Neural progenitor cell (in vitro differentiated cells): Measurements from ENCODE around the gene COPA. TPM values are rescaled to one million over a fixed set of nuclear protein-coding genes. Genes with fewer than 3 reads are reported as not detected.

ENCODE experiments used
- DNase-seq: peaks from one replicate; pipeline ENCODE4 v3.0.0-alpha.2; 2016; ENCODE audit warnings: low spot score
- H2AFZ ChIP-seq: fragments of 200-600 bp; sonication (generic); replicated peaks from 2 replicates; pipeline ENCODE4 v1.6.1; 2016; ENCODE audit warnings: antibody characterized with exemption
- H3F3A ChIP-seq: fragments of 200-600 bp; sonication (generic); 2 replicates; pipeline ENCODE4 v1.6.1; 2016; ENCODE audit warnings: antibody characterized with exemption, low read depth
- H3K27ac ChIP-seq: fragments of 200-600 bp; sonication (generic); 2 replicates; pipeline ENCODE4 v1.5.1; 2016; ENCODE audit warnings: mild to moderate bottlenecking
- H3K27me3 ChIP-seq: fragments of 200-600 bp; sonication (generic); 2 replicates; pipeline ENCODE4 v1.6.1; 2016; ENCODE audit warnings: mild to moderate bottlenecking, moderate library complexity
- H3K36me3 ChIP-seq: fragments of 200-600 bp; sonication (generic); 2 replicates; pipeline ENCODE4 v1.5.1; 2016
- H3K4me1 ChIP-seq: fragments of 200-600 bp; sonication (generic); 2 replicates; pipeline ENCODE4 v1.6.1; 2016; ENCODE audit warnings: mixed run types
- H3K4me2 ChIP-seq: fragments of 200-600 bp; sonication (generic); 2 replicates; pipeline ENCODE4 v1.6.1; 2016
- H3K4me3 ChIP-seq: fragments of 200-600 bp; sonication (generic); 2 replicates; pipeline ENCODE4 v1.5.1; 2016
- H3K79me2 ChIP-seq: fragments of 200-600 bp; sonication (generic); 2 replicates; pipeline ENCODE4 v1.6.1; 2016; ENCODE audit warnings: low read depth
- H3K9ac ChIP-seq: fragments of 200-600 bp; sonication (generic); 2 replicates; pipeline ENCODE4 v1.6.1; 2016
- H3K9me3 ChIP-seq: fragments of 200-600 bp; sonication (generic); 2 replicates; pipeline ENCODE4 v1.5.1; 2016; ENCODE audit warnings: low read depth
- H4K20me1 ChIP-seq: fragments of 200-600 bp; sonication (generic); 2 replicates; pipeline ENCODE4 v1.6.1; 2016; ENCODE audit warnings: low read depth
- H3K27ac Mint-ChIP-seq: 3 replicates; pipeline ENCODE4 v1.8.0; 2021; ENCODE audit warnings: mixed read lengths
- H3K27me3 Mint-ChIP-seq: 2 replicates; pipeline ENCODE4 v1.8.0; 2022; ENCODE audit warnings: low read depth, mild to moderate bottlenecking, inconsistent platforms, moderate library complexity, mixed read lengths; ENCODE audit not compliant: insufficient read depth
- H3K36me3 Mint-ChIP-seq: 3 replicates; pipeline ENCODE4 v1.8.0; 2021; ENCODE audit warnings: mixed read lengths
- H3K4me1 Mint-ChIP-seq: 3 replicates; pipeline ENCODE4 v1.8.0; 2021; ENCODE audit warnings: mixed read lengths
- H3K4me3 Mint-ChIP-seq: 3 replicates; pipeline ENCODE4 v1.8.0; 2021; ENCODE audit warnings: mild to moderate bottlenecking, moderate library complexity, mixed read lengths
- H3K9me3 Mint-ChIP-seq: 3 replicates; pipeline ENCODE4 v1.8.0; 2020; ENCODE audit warnings: mixed read lengths
- EZH2 ChIP-seq: fragments of 200-600 bp; sonication (generic); IDR thresholded peaks from 2 replicates; pipeline ENCODE4 v1.6.1; 2017; ENCODE audit warnings: antibody characterized with exemption, mild to moderate bottlenecking, moderate library complexity
- EZH2phosphoT487 ChIP-seq: fragments of 200-600 bp; sonication (generic); IDR thresholded peaks from 2 replicates; pipeline ENCODE4 v1.6.1; 2017; ENCODE audit warnings: antibody characterized with exemption
- total RNA-seq: library from RNA; depleted of rRNA; stranded (reverse); fragments of >200 nt; gene quantifications from 2 replicates; pipeline ENCODE4 v1.2.3, GENCODE V29; 2015; ENCODE audit warnings: low replicate concordance
- TF ChIP-seq, protein P1 (sequence below): fragments of 200-600 bp; sonication (generic); IDR thresholded peaks from 2 replicates; pipeline ENCODE4 v1.5.1; 2017; ENCODE audit warnings: antibody characterized with exemption, mild to moderate bottlenecking

The COPA gene
- total RNA-seq, 1 donor from 2014 or later, result 82.6 TPM

DNA sequence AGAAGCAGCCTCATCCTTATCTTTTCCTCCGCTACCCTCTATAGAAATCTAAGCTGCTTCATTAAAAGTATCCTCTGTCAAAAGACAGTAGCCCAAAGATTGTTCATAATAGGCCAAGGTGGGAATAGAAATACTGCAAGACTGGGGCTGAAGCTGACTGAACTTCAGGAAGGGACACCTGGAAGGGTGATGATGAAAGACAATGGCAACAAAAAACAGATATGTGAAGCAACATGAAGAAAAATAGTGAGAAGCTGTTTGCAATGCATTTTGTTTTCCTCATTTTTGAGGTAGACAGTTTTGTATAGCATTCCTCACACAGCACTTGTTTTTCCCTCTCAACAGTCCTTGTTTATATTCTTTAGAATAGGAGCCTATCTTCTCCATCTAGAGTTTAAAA, 97.6 kb downstream of the COPA start:
- no peaks in the 10 kb centered on the region for H3K27me3 ChIP-seq
- H2AFZ ChIP-seq, result no peak overlapping the region
- Mint-ChIP-seq H3K4me3 (no peak overlapping the region), H3K4me1 (peaks cover 15% of the 10 kb centered on the region), H3K9me3 (no peaks in the 10 kb centered on the region), H3K27ac (no peak overlapping the region), H3K36me3 (peaks cover 8% of the 10 kb centered on the region), H3K27me3 (no peaks in the 10 kb centered on the region)
- H3K4me1 ChIP-seq, result peaks cover 8% of the 10 kb centered on the region
- H3K4me2 ChIP-seq, result no peak overlapping the region
- peaks cover 11% of the 10 kb centered on the region for H3K36me3 ChIP-seq
- H3K27ac ChIP-seq, result no peak overlapping the region
- no peaks in the 10 kb centered on the region for H3K9me3 ChIP-seq
- TF ChIP-seq, protein P1, sequence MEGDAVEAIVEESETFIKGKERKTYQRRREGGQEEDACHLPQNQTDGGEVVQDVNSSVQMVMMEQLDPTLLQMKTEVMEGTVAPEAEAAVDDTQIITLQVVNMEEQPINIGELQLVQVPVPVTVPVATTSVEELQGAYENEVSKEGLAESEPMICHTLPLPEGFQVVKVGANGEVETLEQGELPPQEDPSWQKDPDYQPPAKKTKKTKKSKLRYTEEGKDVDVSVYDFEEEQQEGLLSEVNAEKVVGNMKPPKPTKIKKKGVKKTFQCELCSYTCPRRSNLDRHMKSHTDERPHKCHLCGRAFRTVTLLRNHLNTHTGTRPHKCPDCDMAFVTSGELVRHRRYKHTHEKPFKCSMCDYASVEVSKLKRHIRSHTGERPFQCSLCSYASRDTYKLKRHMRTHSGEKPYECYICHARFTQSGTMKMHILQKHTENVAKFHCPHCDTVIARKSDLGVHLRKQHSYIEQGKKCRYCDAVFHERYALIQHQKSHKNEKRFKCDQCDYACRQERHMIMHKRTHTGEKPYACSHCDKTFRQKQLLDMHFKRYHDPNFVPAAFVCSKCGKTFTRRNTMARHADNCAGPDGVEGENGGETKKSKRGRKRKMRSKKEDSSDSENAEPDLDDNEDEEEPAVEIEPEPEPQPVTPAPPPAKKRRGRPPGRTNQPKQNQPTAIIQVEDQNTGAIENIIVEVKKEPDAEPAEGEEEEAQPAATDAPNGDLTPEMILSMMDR, result no peak
- TF ChIP-seq EZH2 (no peak), EZH2phosphoT487 (no peak)
- H3K4me3 ChIP-seq, result no peak overlapping the region
- H3F3A ChIP-seq, result no peaks in the 10 kb centered on the region
- H3K79me2 ChIP-seq, result peaks cover 80% of the 10 kb centered on the region
- H3K9ac ChIP-seq, result no peak overlapping the region
- peaks cover 60% of the 10 kb centered on the region for H4K20me1 ChIP-seq
- no peak for DNase-seq

DNA sequence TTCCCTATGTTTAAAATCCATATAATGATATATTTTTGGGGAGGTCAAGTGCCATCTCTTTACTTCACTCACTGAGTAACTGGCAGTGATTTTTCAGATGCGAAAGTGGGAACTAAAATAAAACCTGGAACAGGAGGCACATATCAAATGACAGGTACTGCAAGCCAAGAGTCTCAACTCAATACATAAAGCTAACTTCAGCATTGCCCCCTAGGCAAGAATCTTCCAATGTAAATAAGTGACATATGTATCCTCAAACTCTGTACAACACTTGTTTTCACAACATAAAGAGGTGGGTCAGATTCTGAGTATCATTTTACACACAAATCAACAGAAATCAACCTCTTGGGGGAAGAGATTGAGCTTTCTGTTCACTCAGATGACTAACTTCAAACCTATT, 98.8 kb downstream of the COPA start:
- H3F3A ChIP-seq, result no peaks in the 10 kb centered on the region
- H3K79me2 ChIP-seq, result peaks cover 68% of the 10 kb centered on the region
- no peak for DNase-seq
- no peak overlapping the region for H3K4me2 ChIP-seq
- Mint-ChIP-seq H3K27ac (no peak overlapping the region), H3K4me1 (peaks cover 15% of the 10 kb centered on the region), H3K4me3 (no peak overlapping the region), H3K36me3 (peaks cover 14% of the 10 kb centered on the region), H3K9me3 (no peaks in the 10 kb centered on the region), H3K27me3 (no peaks in the 10 kb centered on the region)
- no peaks in the 10 kb centered on the region for H3K9me3 ChIP-seq
- no peak overlapping the region for H2AFZ ChIP-seq
- peaks cover 8% of the 10 kb centered on the region for H3K4me1 ChIP-seq
- no peak for TF ChIP-seq EZH2phosphoT487
- TF ChIP-seq EZH2, result no peak
- TF ChIP-seq, protein P1, result no peak
- peaks cover 62% of the 10 kb centered on the region for H4K20me1 ChIP-seq
- no peaks in the 10 kb centered on the region for H3K27me3 ChIP-seq
- no peak overlapping the region for H3K9ac ChIP-seq
- H3K36me3 ChIP-seq, result peaks cover 14% of the 10 kb centered on the region
- H3K27ac ChIP-seq, result no peak overlapping the region
- no peak overlapping the region for H3K4me3 ChIP-seq

DNA sequence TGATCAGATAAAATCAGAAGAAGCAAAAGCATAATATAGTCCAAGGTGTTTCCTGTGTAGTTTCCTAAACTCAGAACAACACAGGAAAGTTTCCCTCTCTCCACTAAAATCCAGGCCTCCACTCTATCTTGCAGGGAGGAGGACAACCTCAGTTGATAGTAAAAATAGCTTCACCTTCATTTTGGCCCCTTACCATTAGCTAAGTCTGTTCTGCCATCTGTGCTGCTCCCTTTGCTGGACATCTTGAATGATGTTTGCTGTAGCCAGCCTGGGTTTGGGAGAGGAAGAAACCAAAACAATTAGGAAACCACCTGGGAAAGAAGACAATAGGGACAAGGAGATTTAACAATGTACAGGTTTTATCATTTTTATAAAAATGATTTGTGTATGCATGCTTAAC, 99.3 kb downstream of the COPA start:
- no peaks in the 10 kb centered on the region for H3K9me3 ChIP-seq
- H3K27ac ChIP-seq, result no peak overlapping the region
- no peaks in the 10 kb centered on the region for H3K27me3 ChIP-seq
- H2AFZ ChIP-seq, result no peak overlapping the region
- no peak overlapping the region for H3K9ac ChIP-seq
- no peak for DNase-seq
- H3K36me3 Mint-ChIP-seq, result peaks cover 17% of the 10 kb centered on the region
- peaks cover 58% of the 10 kb centered on the region for H4K20me1 ChIP-seq
- H3K79me2 ChIP-seq, result peaks cover 63% of the 10 kb centered on the region
- H3K27me3 Mint-ChIP-seq, result no peaks in the 10 kb centered on the region
- no peaks in the 10 kb centered on the region for H3K9me3 Mint-ChIP-seq
- peaks cover 8% of the 10 kb centered on the region for H3K4me1 ChIP-seq
- H3F3A ChIP-seq, result no peaks in the 10 kb centered on the region
- no peak overlapping the region for H3K4me3 Mint-ChIP-seq
- H3K27ac Mint-ChIP-seq, result no peak overlapping the region
- no peak overlapping the region for H3K4me3 ChIP-seq
- no peak overlapping the region for H3K4me2 ChIP-seq
- peaks cover 15% of the 10 kb centered on the region for H3K4me1 Mint-ChIP-seq
- TF ChIP-seq EZH2phosphoT487, result no peak
- TF ChIP-seq, protein P1, result no peak
- no peak for TF ChIP-seq EZH2
- H3K36me3 ChIP-seq, result peaks cover 17% of the 10 kb centered on the region
